NCI-H146 treated with DMSO at 0.1 percent for 48 hours (cell line): Measurements from ENCODE around the gene PAPPA.

Source experiments
- DNase-seq: peaks from one replicate; lab custom pipeline; 2025; ENCODE audit not compliant: unreplicated experiment; lab: John Stamatoyannopoulos, UW

Gene PAPPA

DNA sequence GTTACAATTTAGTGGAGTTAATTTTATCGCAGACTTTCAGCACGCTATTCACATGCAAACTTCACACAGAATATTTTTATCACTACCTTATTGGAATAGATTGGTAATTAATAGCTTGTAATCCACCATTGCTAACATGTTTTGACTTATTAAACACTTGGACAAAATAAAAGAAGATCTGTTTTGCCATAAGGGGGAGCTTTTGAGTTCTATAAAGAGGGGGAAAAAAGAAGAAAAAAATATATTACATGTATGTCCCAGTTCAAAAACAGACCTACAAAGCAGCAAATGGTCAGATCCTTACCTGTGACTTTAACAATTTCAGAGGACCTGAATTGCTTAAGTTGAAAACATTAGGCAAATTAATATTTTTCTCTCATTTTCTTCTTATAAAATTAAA is 1.2 kb upstream of the PAPPA start:
- DNase-seq: no peak

DNA sequence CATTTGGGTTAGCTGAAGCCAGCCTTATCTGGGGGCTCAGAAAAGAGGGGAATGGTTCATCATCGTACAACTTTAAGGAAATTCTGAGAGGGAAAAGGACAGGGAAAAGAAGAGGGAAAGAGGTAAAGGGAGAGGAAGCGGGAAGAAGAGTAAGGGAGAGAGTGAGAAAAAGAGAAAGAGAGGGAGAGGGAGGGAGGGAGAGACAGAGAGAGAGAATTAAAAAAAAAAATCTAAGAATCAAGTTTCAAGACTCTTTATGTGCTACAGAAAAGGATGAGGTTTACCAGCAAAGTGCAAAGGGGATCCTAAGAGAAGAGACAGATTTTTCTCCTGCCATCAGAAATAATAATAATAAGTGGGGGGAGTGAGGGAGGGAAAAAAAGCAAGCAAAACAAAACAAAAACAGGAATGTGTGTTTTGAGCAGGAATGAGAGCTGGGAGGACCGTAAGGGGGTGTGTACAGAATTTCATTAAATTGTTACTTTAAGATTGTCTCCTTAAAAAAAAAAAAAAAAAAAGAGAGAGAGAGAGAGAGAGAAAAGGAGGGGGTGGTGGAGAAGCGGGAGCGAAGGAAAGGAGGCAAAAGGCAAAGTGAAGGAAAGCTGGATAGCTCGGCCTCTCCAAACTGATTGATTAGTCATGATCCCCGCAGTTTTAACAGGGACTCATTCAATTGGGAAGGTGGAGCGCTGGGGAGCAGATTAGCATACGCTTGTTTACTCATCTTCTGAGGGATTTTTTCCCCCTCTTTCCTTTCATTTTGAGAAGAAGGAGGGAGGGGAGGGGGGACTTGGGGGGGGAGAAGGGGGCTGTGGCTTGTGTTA is 438 bp upstream of the PAPPA start:
- DNase-seq: no peak

DNA sequence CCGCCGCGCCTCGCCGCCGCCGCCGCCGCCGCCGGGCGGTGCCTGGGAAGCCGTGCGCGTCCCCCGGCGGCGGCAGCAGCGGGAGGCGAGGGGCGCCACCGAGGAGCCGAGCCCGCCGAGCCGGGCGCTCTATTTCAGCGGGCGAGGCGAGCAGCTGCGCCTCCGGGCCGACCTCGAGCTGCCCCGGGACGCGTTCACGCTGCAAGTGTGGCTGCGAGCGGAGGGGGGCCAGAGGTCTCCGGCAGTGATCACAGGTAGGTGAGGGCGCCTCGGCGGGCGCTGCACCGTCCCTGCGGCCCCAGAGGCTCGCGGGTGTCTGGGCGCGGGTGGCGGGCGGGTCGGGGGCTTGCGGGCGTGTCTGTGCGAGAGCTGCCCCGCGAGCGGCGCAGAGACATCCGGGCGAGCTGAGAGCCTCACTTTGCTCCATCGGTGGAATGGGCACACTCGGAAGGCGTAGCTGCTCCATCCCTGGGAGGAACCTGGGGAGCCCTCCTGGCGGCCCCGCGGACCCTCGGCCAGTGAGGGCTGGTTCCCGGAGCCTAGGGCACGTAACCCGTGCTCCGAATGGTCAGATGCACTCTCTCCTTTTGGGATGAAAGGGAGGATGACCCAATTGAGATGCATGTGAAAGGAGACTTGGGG is 864 bp downstream of the PAPPA start:
- no peak for DNase-seq

DNA sequence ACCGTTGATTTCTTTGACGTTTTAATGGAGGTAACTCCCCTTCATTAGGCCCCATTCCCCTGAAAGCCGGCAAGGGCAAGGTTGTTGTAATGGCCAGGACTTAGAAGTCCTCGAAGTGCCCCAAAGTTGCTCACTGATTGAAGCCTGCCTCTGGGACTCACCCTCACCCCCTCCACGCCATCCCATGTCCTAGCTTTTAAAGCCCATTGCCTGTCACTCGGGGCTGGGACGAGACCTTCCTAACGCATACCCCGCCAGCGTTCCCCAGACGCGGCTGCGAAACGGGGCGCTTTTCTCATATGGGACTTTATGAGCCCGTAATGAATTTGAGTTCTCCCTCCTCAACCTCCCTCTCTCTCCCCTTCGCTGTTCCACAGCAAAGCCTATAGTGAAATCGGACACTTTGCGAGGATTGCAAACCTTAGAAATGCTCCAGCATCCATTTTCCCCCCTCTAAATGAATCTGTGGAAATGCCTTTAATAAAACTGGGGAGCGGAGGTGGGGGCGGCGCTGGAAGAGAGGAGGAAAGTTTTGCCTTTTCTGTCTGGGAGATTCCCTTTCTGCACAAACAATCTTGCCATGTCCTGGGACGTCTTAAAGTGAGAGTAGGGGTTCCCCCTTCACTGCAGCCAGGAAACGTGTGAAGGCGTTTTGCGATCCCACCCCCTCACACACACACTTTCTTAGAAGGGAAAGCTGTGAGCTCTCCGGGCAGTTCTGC is 1.5 kb downstream of the PAPPA start:
- no peak for DNase-seq

DNA sequence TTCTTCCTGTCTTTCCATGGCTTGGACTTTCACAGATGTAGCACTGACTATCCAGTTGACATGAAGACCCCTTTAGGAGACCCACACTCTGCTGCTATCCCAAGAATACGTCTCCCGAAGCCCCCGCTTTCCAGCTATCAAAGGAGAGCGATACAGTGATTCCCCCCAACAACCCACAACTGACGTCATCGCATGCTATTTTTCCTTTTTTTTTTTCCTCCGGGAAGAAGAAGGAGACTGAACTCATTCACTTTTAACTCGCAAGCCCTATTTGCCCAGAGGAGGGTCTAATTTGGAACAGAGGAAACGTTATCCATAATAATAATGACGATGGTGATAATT is 2.1 kb downstream of the PAPPA start:
- no peak for DNase-seq

DNA sequence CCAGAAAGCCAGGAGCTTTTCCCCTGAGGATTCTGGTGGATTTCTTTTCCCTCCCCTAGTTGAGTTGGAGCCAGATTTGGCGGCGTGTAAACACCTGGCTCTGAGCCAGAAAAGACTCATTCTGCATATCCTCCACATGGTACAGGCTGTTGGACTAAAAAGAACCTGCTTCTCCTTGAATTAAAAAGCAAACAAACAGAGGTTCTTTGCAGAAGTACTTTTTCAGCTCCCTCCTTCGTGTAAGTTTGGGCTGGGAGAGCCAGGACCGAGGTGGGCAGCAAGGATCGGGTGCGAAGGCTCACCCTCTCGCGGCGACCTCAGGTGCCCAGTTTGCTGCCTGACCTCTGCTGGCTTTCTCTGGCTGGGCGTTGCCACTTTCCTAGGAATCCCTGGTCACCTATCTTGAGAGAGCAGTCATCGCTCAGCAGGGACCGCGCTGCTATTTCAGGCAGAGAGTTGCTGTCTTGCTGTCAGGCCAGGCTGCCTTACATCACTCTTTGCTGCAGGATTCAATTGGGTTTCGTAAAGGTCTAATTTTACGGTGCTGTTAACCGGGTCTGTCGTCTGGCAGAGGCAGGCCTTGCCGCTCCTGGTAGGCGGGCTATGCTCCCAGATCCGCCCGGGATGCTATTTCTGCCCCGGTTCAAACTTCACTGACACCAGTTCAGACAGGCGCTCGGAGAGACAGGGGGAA is 3.2 kb downstream of the PAPPA start:
- DNase-seq: no peak

DNA sequence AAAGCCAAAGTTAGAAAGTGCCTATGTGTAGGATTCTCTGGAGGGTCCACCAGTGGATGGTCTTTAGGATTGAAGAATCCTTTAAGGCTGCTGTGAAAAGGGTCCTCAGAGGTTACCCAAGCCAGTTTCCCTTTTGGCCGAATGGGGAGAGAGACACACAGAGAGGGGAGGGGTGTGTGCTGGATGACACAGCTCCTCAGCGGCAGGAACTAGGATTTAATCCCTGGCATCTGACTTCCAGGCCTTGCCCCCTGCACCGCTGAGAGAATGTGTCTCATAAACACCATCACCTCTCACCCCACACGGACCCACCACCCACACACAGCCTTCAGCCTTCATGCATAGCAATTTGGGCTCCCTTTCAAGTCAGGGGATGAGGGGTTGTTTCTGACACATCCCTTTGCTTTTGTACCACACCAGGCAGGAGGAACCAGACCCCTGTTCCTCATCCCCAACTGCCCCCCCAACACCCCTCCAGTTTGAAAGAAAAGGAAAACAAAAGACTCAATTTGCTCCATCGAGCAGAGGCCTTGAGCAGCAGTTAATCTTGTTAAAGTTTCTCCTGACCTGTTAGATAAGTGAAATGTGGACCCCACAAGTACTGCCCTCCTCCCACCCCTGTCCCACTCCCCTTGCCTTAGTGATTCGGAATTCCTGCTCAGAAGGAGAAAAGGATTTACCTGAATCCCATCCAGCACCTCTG is 4.0 kb downstream of the PAPPA start:
- no peak for DNase-seq

DNA sequence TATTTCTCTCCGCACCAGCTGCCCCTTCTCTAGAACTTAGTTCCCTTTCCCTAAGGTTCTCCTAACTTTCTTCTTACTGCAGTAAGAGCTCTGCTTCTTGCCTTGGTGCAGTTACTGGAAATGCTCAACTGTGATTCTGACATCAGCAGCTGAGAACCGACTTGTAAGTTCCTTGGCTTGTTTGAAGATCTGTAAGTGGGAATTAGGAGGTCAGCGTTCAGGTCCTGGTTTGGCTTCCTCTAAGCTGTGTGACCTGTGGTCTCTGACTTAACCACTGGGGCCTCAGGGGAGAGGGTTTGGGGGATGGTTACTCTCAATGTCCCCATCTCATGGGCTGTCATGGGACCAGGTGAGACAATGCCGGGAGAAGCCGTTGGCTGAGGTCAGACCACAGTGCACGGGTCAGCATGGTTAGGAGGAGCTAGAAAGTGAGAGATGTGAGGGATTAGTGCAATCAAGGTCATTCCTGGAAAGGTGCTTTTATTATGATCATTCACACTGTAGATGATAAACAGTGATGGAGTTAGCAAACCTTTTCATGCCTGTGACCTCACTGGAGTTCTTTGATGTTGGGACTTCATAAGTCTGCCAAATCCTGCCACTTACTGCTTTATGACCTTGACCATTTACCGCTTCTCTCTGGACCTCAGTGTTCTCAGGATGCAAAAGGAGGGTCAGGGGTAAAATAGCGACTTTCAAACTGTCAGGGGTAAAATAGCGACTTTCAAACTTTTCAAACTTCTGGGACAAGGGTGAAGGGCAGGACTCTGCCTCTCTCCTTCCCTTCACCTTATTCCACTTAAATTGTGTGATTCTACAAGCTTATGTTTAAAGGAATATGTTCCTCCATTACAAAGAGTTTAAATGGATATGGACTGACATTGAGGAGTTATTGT is 7.3 kb downstream of the PAPPA start:
- DNase-seq: no peak

DNA sequence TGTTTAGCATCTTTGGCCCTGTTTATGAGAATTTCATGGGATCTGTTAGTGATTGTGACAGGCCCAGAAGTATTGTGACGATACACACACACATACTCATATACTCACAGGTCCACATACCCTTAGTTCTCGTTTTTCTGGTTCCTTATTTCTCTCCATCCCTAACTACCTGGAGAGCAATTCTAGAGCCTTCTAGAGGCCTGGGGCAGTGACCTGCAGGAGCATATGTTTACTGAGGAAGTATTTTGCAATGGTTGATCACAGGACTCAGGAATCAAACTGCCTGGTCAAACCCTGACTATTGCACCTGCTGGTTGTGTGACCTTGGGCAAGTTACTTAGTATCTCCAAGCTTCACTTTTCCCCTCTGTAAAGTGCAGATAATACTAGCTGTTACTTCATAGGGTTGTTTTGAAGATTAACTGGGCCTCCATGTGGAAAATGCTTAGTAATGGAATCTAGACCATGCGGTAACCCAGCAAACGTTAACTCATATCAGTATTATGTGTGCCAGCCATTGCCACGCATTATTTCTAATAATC is 8.7 kb downstream of the PAPPA start:
- DNase-seq: no peak

DNA sequence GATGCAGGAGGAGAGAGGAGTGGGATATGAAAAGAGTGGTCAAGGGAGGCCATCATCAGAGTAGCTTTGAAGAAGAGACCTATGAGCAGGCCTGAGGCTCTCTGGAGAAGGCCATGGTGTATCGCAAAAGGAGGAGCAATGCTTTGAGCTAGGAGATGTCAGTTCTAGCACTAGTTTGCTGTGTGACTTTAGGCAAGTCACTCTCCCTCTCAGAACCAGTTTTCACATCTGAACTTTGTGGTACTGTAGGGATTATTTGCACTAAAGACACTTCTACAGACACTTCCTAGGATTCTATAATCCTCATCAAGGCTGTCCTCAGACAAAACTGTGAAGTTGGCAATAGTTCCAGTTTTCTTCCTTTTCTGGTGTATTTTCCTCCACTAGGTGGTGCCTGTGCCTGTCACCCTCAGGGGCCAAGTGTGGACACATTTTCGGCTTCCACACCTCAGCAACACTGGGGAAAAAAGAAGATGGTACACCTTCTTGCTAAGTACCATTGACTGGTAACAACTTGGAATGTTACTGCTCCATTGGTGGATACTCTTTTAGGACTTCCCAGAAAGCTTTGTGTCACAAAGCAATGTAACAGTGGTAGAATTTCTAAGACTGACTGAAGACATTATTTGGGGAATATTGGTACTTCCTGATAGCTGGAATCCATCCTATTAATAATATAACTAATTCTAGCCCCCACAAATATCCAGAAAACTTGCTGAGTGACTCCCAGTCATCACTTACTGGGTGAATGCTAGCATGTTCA is 9.9 kb downstream of the PAPPA start:
- DNase-seq: no peak

DNA sequence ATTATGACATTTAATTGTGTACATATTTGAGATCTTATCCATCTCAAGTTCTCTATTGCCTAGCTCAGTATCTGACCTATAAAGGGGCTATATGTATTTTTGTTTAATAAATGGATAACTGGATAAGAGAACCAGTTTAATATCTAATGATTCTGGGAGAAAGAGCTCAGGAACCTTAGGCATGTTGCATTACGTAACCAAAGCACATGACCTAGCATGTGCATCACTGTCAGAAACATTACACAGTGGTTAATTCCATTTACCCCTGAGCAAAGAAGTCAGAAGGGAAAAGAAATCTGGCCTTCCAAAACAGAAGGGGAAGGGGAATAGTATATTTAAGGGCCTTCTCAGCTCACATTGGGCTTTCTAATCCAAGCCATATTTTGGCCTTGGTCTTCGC is 12.3 kb downstream of the PAPPA start:
- no peak for DNase-seq

DNA sequence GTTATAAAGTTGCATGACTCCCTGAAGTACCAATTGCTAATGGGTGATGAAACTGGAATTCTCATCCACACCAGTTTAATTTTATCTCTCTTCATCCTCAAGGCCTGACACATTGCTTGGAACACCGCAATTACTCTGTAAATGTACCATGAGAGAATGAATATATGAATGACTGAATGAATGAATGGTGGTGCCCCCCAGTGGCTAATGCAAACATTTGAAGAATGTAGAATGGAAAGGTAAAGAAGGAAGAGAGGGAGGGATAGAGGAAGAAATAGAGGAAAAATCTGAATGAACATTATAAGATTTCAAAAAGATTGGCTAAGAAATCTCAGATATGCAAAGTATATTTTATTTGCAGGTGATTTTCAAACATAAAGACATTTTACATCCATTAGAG is 13.1 kb downstream of the PAPPA start:
- no peak for DNase-seq

DNA sequence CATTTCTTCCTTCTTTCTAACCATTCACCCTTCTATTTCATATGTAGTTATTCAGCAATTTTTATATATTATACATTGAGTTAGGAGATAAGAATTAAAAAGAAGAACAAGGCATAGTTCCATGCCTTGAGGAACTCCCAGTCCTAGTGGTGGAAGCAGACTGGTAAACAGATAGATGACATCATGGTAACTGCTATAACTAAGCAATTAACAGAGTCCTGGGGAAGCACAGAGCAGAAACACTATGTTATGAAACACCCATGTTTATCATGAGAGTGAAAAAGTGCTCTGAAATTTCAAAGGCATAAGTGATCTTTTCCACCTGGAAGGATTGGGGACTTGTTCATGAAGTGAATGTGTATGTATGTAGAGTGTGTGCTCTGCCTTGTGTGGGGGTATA is 14.6 kb downstream of the PAPPA start:
- no peak for DNase-seq

DNA sequence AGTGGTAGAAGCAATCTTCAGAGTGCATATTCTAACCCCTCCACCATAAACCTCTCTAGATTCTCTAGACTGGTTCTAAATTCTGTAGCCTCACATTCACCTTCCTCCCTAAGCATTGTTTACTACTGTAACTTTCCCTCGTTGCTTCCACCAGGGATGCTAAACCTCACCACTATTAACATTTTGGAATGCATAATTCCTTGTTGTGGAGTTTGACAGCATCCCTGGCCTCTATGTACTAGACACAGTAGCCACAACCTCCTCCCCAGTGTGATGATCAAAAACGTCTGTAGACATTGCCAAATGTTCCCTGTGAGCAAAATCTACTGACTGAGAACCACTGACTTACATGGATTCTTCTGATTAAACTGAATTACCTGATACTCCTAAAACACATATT is 18.6 kb downstream of the PAPPA start:
- DNase-seq: no peak

DNA sequence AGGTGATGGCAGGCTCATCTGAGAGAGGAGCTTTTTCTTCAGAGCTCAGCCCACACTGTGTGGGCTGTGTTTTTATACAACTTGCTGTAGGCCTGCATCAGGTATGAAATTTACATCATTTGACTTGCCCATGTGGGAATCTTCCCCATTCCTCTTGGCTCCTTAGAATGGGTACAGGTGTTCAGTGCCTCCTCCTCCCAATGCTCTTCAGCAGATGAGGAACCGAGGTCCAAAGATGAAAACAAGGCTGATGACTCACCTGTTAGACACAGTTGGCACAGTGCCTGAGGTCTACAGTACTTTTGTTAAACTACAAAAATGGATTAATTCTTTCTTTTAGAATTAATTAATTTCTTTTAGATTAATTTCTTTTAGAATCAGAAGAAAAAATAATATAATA is 20.8 kb downstream of the PAPPA start:
- no peak for DNase-seq

DNA sequence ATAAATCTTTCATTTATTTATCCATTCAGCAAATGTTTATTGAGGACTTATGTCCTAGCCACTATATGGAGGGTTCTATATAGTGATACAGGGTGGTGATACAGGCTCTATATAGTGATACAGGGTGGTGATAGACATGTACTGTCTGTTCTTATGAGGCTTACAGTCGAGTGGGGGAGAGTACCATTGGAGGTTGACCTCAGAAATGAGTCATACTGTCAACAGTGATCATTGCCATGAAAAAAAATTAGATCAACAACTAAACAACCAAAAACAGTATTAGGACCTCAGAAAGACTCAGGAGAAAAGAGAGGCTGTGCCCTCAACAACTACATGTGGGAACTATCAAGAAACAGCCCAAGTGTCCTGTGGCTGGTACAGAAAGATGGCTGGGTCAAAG is 22.0 kb downstream of the PAPPA start:
- no peak for DNase-seq

DNA sequence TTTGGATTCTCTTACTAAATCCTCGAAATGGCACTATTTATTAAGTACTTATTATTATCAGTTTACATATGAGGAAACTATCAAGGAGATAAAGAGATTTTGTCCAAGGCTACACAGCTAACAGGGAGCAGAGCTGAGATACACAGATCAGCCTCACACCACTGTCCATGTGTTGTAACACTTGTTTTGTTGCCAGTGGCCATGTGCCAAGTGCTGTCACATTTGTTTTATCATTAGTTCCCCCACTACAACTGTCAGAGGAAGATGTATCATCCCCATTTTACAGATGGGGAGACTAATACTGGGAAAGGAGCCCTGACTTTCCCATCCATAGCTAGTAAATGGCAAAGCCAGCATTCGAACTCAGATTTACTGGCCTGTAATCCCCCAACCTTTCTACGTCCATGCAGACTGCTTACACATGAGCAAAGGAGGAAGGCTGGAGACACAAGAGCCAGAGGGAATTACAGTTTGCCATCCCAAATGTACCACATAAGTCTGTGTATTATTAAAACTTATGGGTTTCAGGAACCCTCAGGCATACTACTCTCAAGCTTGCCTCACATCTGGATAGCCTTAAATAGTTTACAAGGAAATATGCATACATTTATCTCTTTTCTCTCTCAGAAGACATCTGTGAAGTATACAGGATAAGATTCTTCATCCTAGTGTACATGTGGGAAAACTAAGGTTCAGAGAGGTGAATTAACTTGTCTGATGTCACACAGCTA is 25.1 kb downstream of the PAPPA start:
- no peak for DNase-seq

DNA sequence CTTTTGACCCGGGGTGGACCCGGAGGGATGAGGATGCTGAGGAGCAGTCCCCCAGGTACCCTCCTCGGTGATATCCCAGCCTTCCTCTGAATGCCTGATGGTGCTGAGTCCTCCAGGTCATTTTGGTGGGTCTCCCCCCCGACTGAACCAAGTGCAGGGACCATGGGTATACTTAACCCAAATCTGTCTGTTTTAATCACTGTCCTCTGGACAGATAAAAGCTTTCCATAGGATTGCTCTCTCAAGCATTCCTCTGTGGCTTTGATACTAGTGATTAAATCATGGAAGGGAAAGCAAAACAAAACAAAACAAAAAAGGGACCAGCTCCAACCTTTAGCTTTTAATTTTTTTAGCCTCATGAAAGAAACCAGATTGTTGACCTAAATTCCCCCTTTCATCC is 26.0 kb downstream of the PAPPA start:
- DNase-seq: no peak
